Thyroid gland (tissue), 4 donors: ENCODE data around the gene STAC3. TPM values are rescaled to one million over a fixed set of nuclear protein-coding genes. Genes with fewer than 3 reads are reported as not detected.

Source experiments
- DNase-seq, 2 donors: peaks; one replicate each; pipeline ENCODE4 v3.0.0-alpha.2; 2019
- H3K27ac ChIP-seq, 3 donors: fragments of 200-600 bp; sonication (generic); 1 replicate in 2 of 3; 2 replicates in 1 of 3; pipeline ENCODE4 v1.5.1; 2016 to 2019; ENCODE audit warnings: mild to moderate bottlenecking in 1 of 3, moderate library complexity in 1 of 3
- H3K27me3 ChIP-seq: fragments of 200-600 bp; sonication (generic); one replicate; pipeline ENCODE4 v1.5.1; 2019
- H3K36me3 ChIP-seq, 2 donors: fragments of 200-600 bp; sonication (generic); one replicate each; pipeline ENCODE4 v1.5.1; 2016 to 2019
- H3K4me1 ChIP-seq, 2 donors: fragments of 200-600 bp; sonication (generic); one replicate each; pipeline ENCODE4 v1.5.1; 2017 to 2019
- H3K4me3 ChIP-seq, 3 donors: fragments of 200-600 bp; sonication (generic); replicated peaks in 1 of 3; 1 replicate in 2 of 3; 2 replicates in 1 of 3; pipeline ENCODE4 v1.5.1; 2016; ENCODE audit warnings: mild to moderate bottlenecking in 1 of 3
- H3K9me3 ChIP-seq: fragments of 200-600 bp; sonication (generic); one replicate; pipeline ENCODE4 v1.5.1; 2017
- CTCF ChIP-seq, 6 experiments: fragments of 200-600 bp in 3 of 6; fragments of 450-650 bp in 3 of 6; sonication (generic) in 3 of 6; IDR thresholded peaks; one replicate each; pipeline ENCODE4 v1.5.1; 2016 to 2019; ENCODE audit warnings: antibody characterized with exemption in 6 of 6, mild to moderate bottlenecking in 2 of 6, inconsistent platforms in 1 of 6, moderate library complexity in 1 of 6
- POLR2A ChIP-seq, 2 donors: fragments of 450-650 bp; IDR thresholded peaks; one replicate each; pipeline ENCODE4 v1.6.1; 2017; ENCODE audit warnings: antibody characterized with exemption in 2 of 2, mild to moderate bottlenecking in 2 of 2, moderate library complexity in 1 of 2
- WGBS, 2 donors: methylation state at CpG; one replicate each; pipeline ENCODE4 v1.1.5; 2017; 5-methylcytosine and 5-hydroxymethylcytosine counted together
- intact Hi-C: fragments of 100-400 bp; cut with DNase I; formaldehyde crosslinking; loops from one replicate; pipeline ENCODE4 v1.15.1; 2023
- total RNA-seq, 4 donors: library from RNA; depleted of rRNA; stranded (reverse); fragments of >200 nt; gene quantifications; one replicate each; pipeline ENCODE4 v1.2.3, GENCODE V29; 2016

The STAC3 gene
- total RNA-seq, 4 donors from 2014 or later: 0.88 to 7.3 (median 3.0) TPM; not detected in 1

- H3K27ac ChIP-seq: no peak overlapping the region
- peaks cover 3 to 24% of the 10 kb centered on the region in 2 donors for H3K4me1 ChIP-seq
- no peaks in the 10 kb centered on the region for H3K36me3 ChIP-seq
- intact Hi-C loops: no loop called here
- H3K9me3 ChIP-seq: no peaks in the 10 kb centered on the region
- no peak overlapping the region for H3K4me3 ChIP-seq
- DNase-seq: no peak
- WGBS, 2 donors: 89 to 92% methylated on average over 24 to 27 of the region's 27 CpGs
- TF ChIP-seq CTCF (IDR thresholded peaks at IDR 0.05) (no peak), POLR2A (IDR thresholded peaks at IDR 0.05) (no peak)
- H3K27me3 ChIP-seq: peaks cover 2% of the 10 kb centered on the region
Observed at GRCh38 chr12:57211791-57212700, 38.9 kb downstream of the STAC3 start.

- Histone ChIP-seq H3K4me1 (peaks cover 0 to 17% of the 10 kb centered on the region in 2 donors), H3K36me3 (peaks cover 0 to 6% of the 10 kb centered on the region in 2 donors)
Observed at GRCh38 chr12:57210926-57211692, 39.9 kb downstream of the STAC3 start.

GRCh38 chr12:57210461-57210860, 40.5 kb downstream of the STAC3 start:
- no peaks in the 10 kb centered on the region for H3K27me3 ChIP-seq
- no peak for DNase-seq
- TF ChIP-seq POLR2A (IDR thresholded peaks at IDR 0.05) (no peak), CTCF (IDR thresholded peaks at IDR 0.05) (no peak)
- H3K36me3 ChIP-seq: peaks cover 6% of the 10 kb centered on the region in 2 donors
- 94 to 99% methylated on average over 7 to 14 of the region's 15 CpGs for WGBS, 2 donors
- intact Hi-C loops: no loop called here
- no peak overlapping the region for H3K27ac ChIP-seq
- peaks cover 0 to 10% of the 10 kb centered on the region in 2 donors for H3K4me1 ChIP-seq
- no peak overlapping the region for H3K4me3 ChIP-seq
- H3K9me3 ChIP-seq: no peaks in the 10 kb centered on the region

More at GRCh38 chr12:57210926-57211692, 39.9 kb downstream of the STAC3 start:
- no peak overlapping the region for H3K27ac ChIP-seq
- no peaks in the 10 kb centered on the region for H3K27me3 ChIP-seq
- H3K9me3 ChIP-seq: no peaks in the 10 kb centered on the region
- no peak for TF ChIP-seq POLR2A (IDR thresholded peaks at IDR 0.05)
- no peak for TF ChIP-seq CTCF (IDR thresholded peaks at IDR 0.05)
- intact Hi-C loops: no loop called here
- no peak overlapping the region for H3K4me3 ChIP-seq
- 86 to 97% methylated on average over 7 of the region's 16 CpGs for WGBS, 2 donors
- no peak for DNase-seq

GRCh38 chr12:57209916-57210315, 41.1 kb downstream of the STAC3 start:
- no peak for TF ChIP-seq CTCF (IDR thresholded peaks at IDR 0.05)
- no peak for TF ChIP-seq POLR2A (IDR thresholded peaks at IDR 0.05)
- peaks cover 6 to 11% of the 10 kb centered on the region in 2 donors for H3K36me3 ChIP-seq
- peaks cover 0 to 10% of the 10 kb centered on the region in 2 donors for H3K4me1 ChIP-seq
- no peak for DNase-seq
- no peaks in the 10 kb centered on the region for H3K27me3 ChIP-seq
- H3K4me3 ChIP-seq: no peak overlapping the region
- H3K27ac ChIP-seq: no peak overlapping the region
- WGBS, 2 donors: 88 to 89% methylated on average over 4 to 7 of the region's 8 CpGs
- intact Hi-C loops: no loop called here
- no peaks in the 10 kb centered on the region for H3K9me3 ChIP-seq
